IMR-90 (cell line): Measurements from ENCODE around the gene RIPOR3. TPM values are rescaled to one million over a fixed set of nuclear protein-coding genes. Genes with fewer than 3 reads are reported as not detected.
A peak's percentile ranks its signal among the peaks of the same experiment; 100 is the strongest.

ENCODE experiments used
- ATAC-seq: fragments of 200-7000 bp; cut with Tn5 transposase; 2 replicates; pipeline ENCODE4 v1.9.1; 2020; ENCODE audit warnings: low read depth, mild to moderate bottlenecking, moderate library complexity
- BruUV-seq: library from RNA; stranded (reverse); fragments of 400-500 nt; replicated peaks from 2 replicates; lab custom pipeline; 2021; lab: Mats Ljungman, UMichigan
- CTCF ChIA-PET: fragments of 300-600 bp; formaldehyde crosslinking; extraction: SDS; loops from one replicate; lab custom pipeline; 2021; ENCODE audit warnings: antibody characterized with exemption; lab: Yijun Ruan, JAX
- POLR2A ChIA-PET: fragments of 300-600 bp; sonication (Branson Sonifier 250); formaldehyde crosslinking; loops from one replicate; lab custom pipeline; 2022; ENCODE audit warnings: antibody characterized with exemption; ENCODE audit not compliant: unreplicated experiment; lab: Charles Lee
- DNase-seq: peaks from one replicate; pipeline ENCODE4 v3.0.0; 2013
- H2AFZ ChIP-seq: replicated peaks from 2 replicates; pipeline ENCODE3; 2013; ENCODE audit warnings: low read length, mild to moderate bottlenecking; ENCODE audit not compliant: poor library complexity
- H2AK5ac ChIP-seq: 2 replicates; pipeline ENCODE4 v1.6.1; 2013; ENCODE audit warnings: low read depth, low read length, inconsistent platforms
- H2AK9ac ChIP-seq: replicated peaks from 2 replicates; pipeline ENCODE3; 2013; ENCODE audit warnings: mild to moderate bottlenecking, low read depth, low read length, moderate library complexity; ENCODE audit not compliant: poor library complexity
- H2BK120ac ChIP-seq: 2 replicates; pipeline ENCODE4 v1.6.1; 2013; ENCODE audit warnings: low read depth, low read length, inconsistent platforms
- H2BK15ac ChIP-seq: 3 replicates; pipeline ENCODE4 v1.6.1; 2013; ENCODE audit warnings: low read depth, low read length, inconsistent platforms
- H2BK20ac ChIP-seq: 2 replicates; pipeline ENCODE4 v1.6.1; 2013; ENCODE audit warnings: low read depth, mild to moderate bottlenecking, inconsistent platforms, low read length, moderate library complexity
- H2BK5ac ChIP-seq: 2 replicates; pipeline ENCODE4 v1.6.1; 2013; ENCODE audit warnings: mild to moderate bottlenecking, low read depth, low read length, inconsistent platforms; ENCODE audit not compliant: poor library complexity, severe bottlenecking
- H3K14ac ChIP-seq: replicated peaks from 2 replicates; pipeline ENCODE4 v1.6.1; 2013; ENCODE audit warnings: low read depth, low read length, inconsistent platforms
- H3K18ac ChIP-seq: 2 replicates; pipeline ENCODE4 v1.6.1; 2013; ENCODE audit warnings: low read depth, low read length, control low read depth
- H3K23ac ChIP-seq: 2 replicates; pipeline ENCODE4 v1.6.1; 2013; ENCODE audit warnings: low read depth, low read length, inconsistent platforms
- H3K27ac ChIP-seq: 2 replicates; pipeline ENCODE4 v1.5.1; 2013; ENCODE audit warnings: mild to moderate bottlenecking, control low read depth, low read length; ENCODE audit not compliant: insufficient read depth
- H3K27me3 ChIP-seq: 2 replicates; pipeline ENCODE4 v1.6.1; 2013; ENCODE audit warnings: low read length; ENCODE audit not compliant: control insufficient read depth, insufficient read depth
- H3K36me3 ChIP-seq: 2 replicates; pipeline ENCODE4 v1.6.1; 2013; ENCODE audit warnings: low read length, mixed read lengths; ENCODE audit not compliant: control insufficient read depth, insufficient read depth
- H3K4ac ChIP-seq: 2 replicates; pipeline ENCODE4 v1.6.1; 2013; ENCODE audit warnings: low read depth, low read length, inconsistent platforms
- H3K4me1 ChIP-seq: 2 replicates; pipeline ENCODE4 v1.6.1; 2013; ENCODE audit warnings: low read length, mixed read lengths; ENCODE audit not compliant: control insufficient read depth, insufficient read depth
- H3K4me2 ChIP-seq: 2 replicates; pipeline ENCODE4 v1.6.1; 2013; ENCODE audit warnings: low read depth, mild to moderate bottlenecking, control low read depth, low read length, moderate library complexity
- H3K4me3 ChIP-seq: 2 replicates; pipeline ENCODE4 v1.5.1; 2013; ENCODE audit warnings: low read depth, mild to moderate bottlenecking, control low read depth, low read length, moderate library complexity; ENCODE audit not compliant: insufficient read depth
- H3K56ac ChIP-seq: 2 replicates; pipeline ENCODE4 v1.6.1; 2013; ENCODE audit warnings: low read length, inconsistent platforms; ENCODE audit not compliant: insufficient read depth; ENCODE audit errors: extremely low read depth
- H3K79me1 ChIP-seq, 2 experiments: 2 replicates each; pipeline ENCODE4 v1.6.1; 2013; ENCODE audit warnings: low read length in 2 of 2, inconsistent platforms in 1 of 2, low read depth in 1 of 2
- H3K9ac ChIP-seq: 2 replicates; pipeline ENCODE4 v1.6.1; 2013; ENCODE audit warnings: low read depth, low read length, control low read depth
- H3K9me1 ChIP-seq: 2 replicates; pipeline ENCODE4 v1.6.1; 2013; ENCODE audit warnings: low read length, inconsistent platforms; ENCODE audit not compliant: insufficient read depth
- H3K9me3 ChIP-seq: 2 replicates; pipeline ENCODE4 v1.6.1; 2013; ENCODE audit warnings: low read length; ENCODE audit not compliant: control insufficient read depth, insufficient read depth
- H4K20me1 ChIP-seq: 2 replicates; pipeline ENCODE4 v1.6.1; 2013; ENCODE audit warnings: low read length, inconsistent platforms; ENCODE audit not compliant: insufficient read depth
- H4K5ac ChIP-seq: 2 replicates; pipeline ENCODE4 v1.6.1; 2013; ENCODE audit warnings: mild to moderate bottlenecking, low read depth, low read length, control low read depth
- H4K8ac ChIP-seq, 2 experiments: 2 replicates each; pipeline ENCODE4 v1.6.1; 2013; ENCODE audit warnings: low read depth in 2 of 2, low read length in 2 of 2, control low read depth in 1 of 2, inconsistent platforms in 1 of 2
- H4K91ac ChIP-seq: 2 replicates; pipeline ENCODE4 v1.6.1; 2013; ENCODE audit warnings: low read depth, low read length, inconsistent platforms; ENCODE audit not compliant: insufficient read depth
- CHD1 ChIP-seq: IDR thresholded peaks from 2 replicates; pipeline ENCODE4 v1.6.1; 2012; ENCODE audit warnings: low read depth, low read length, improper control_type of control experiment
- FOS ChIP-seq: fragments of 150-350 bp; IDR thresholded peaks from 2 replicates; pipeline ENCODE4 v1.6.1; 2016; ENCODE audit warnings: low read depth, low read length
- MAFK ChIP-seq: IDR thresholded peaks from 2 replicates; pipeline ENCODE4 v1.6.1; 2012; ENCODE audit warnings: low read depth, low read length, improper control_type of control experiment
- MXI1 ChIP-seq: IDR thresholded peaks from 2 replicates; pipeline ENCODE4 v1.6.1; 2012; ENCODE audit warnings: low read depth, mild to moderate bottlenecking, low read length, moderate library complexity, borderline replicate concordance
- POLR2A ChIP-seq: IDR thresholded peaks from 2 replicates; pipeline ENCODE4 v1.6.1; 2012; ENCODE audit warnings: mild to moderate bottlenecking, low read depth, low read length
- RCOR1 ChIP-seq: IDR thresholded peaks from 2 replicates; pipeline ENCODE4 v1.6.1; 2012; ENCODE audit warnings: mild to moderate bottlenecking, low read length, improper control_type of control experiment; ENCODE audit not compliant: insufficient replicate concordance
- RFX5 ChIP-seq: IDR thresholded peaks from 2 replicates; pipeline ENCODE4 v1.8.0; 2012; ENCODE audit warnings: low read depth, mild to moderate bottlenecking, low read length, moderate library complexity
- SMC3 ChIP-seq: fragments of 150-350 bp; IDR thresholded peaks from 2 replicates; pipeline ENCODE4 v1.6.1; 2016; ENCODE audit warnings: low read depth, mild to moderate bottlenecking, antibody characterized with exemption, low read length, moderate library complexity
- WGBS, 2 experiments: methylation state at CpG; one replicate each; pipeline versions ENCODE4 v1.1.5 to v1.1.7; 2013; ENCODE audit warnings: missing lambda C conversion rate in 2 of 2; ENCODE audit not compliant: insufficient read length in 1 of 2; ENCODE audit errors: extremely low coverage in 2 of 2; 5-methylcytosine and 5-hydroxymethylcytosine counted together
- dilution Hi-C: fragments of 300-500 bp; cut with HindIII; formaldehyde crosslinking; loops from one replicate; pipeline ENCODE4 v1.14.3; 2018; ENCODE audit warnings: low sequenced_read_pairs; ENCODE audit not compliant: unreplicated experiment
- in situ Hi-C: fragments of 300-500 bp; cut with MboI; formaldehyde crosslinking; loops from 3 replicates; pipeline ENCODE4 v1.14.3; 2019; ENCODE audit warnings: low sequenced_read_pairs, inconsistent platforms, mixed read lengths
- intact Hi-C: fragments of 100-400 bp; cut with micrococcal nuclease; formaldehyde crosslinking; loops from 2 replicates; pipeline ENCODE4 v1.10.0; 2022
- polyA plus RNA-seq, 3 experiments: library from polyadenylated mRNA; depleted of rRNA; stranded (reverse); fragments of >200 nt; gene quantifications; 2 replicates each; pipeline ENCODE4 v1.2.3, GENCODE V29; 2012; ENCODE audit warnings: low replicate concordance in 1 of 3
- total RNA-seq: library from RNA; depleted of rRNA; stranded (reverse); fragments of >200 nt; gene quantifications from 2 replicates; pipeline ENCODE4 v1.2.3, GENCODE V29; 2012
- TF ChIP-seq, protein P1 (sequence below): fragments of 150-350 bp; IDR thresholded peaks from 2 replicates; pipeline ENCODE4 v1.6.1; 2016; ENCODE audit warnings: low read depth, mild to moderate bottlenecking, low read length, moderate library complexity, borderline replicate concordance
- TF ChIP-seq, protein P2 (sequence below): fragments of 150-350 bp; IDR thresholded peaks from 2 replicates; pipeline ENCODE4 v1.6.1; 2017; ENCODE audit warnings: mild to moderate bottlenecking, antibody characterized with exemption, low read length, low read depth
- TF ChIP-seq, protein P3 (sequence below): conservative IDR thresholded peaks from 2 replicates; pipeline ENCODE4 v1.5.1; 2012; ENCODE audit warnings: mild to moderate bottlenecking, low read depth, low read length, improper control_type of control experiment

Gene RIPOR3
- total and polyA plus RNA-seq, 2 of the 4 experiments (the other 2 are of a cell fraction), result 0.54 to 1.7 TPM

DNA sequence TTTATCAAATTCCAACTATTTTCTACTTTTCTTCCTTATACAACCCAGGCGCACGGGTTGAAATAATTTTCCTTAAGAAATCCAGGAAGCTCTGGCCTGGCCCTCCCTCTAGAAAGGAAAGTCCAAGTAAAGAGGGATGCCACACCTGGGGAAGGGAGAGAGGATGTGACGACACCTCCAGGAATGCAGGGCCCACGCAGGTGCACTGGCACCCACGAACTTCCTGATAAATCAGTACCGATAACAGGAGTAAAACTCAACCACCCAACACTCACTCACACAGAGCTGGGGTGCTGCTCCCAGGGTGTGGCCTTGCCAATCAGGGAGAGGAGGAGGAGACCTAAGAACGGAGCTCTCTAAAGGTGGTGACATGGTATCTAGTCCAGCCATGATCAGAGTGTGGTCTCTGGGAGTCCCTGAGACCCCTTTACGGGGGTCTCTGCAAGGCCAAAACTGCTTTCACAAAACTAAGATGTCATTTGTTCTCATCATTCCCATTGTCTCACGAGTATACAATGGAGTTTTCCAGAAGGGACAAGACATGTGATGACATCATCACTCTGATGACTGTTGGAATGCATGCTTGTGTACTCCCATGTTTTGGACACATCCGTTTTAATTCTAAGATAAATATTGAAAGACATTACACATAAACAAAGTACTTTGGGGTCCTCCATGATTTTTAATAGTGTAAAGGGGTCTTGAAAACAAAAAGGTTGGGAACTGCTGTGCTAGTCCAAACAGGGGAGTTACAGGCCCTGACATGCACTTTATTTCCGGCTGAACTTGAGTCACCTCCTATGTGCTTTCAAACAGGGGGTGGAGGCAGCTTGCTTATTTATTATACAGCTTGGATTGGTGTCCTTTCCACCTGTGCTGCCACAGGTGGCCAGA is 37.9 kb upstream of the RIPOR3 start:
- Histone ChIP-seq H4K5ac (no peak overlapping the region), H4K8ac (peak overlapping the region in 1 of 2 experiments; percentile 67; a peak in 1 of 4 replicates), H3K79me1 (peaks cover 3 to 5% of the 10 kb centered on the region in 2 experiments; a peak in 1 of 4 replicates), H2AK9ac (peak overlapping the region; percentile 58), H2BK120ac (peak overlapping the region; percentile 67), H2BK15ac (peak overlapping the region; percentile 74; the same call in 1 of the 3 replicates), H3K14ac (0 out of 2 replicates have a peak overlapping the region, but pooled peaks have one; percentile 34), H3K4me1 (peaks cover 16% of the 10 kb centered on the region), H4K91ac (peak overlapping the region; percentile 75; the same call in 1 of the 2 replicates), H2AFZ (peak overlapping the region; percentile 97), H3K4me3 (no peak overlapping the region), H3K36me3 (no peaks in the 10 kb centered on the region), H3K27me3 (peaks cover 3% of the 10 kb centered on the region; the same call in 1 of the 2 replicates), H4K20me1 (no peaks in the 10 kb centered on the region), H3K9me3 (no peaks in the 10 kb centered on the region), H3K4ac (peak overlapping the region; percentile 67), H3K4me2 (no peak overlapping the region), H3K18ac (no peak overlapping the region), H3K9ac (no peak overlapping the region), H3K9me1 (peaks cover 21% of the 10 kb centered on the region), H2BK5ac (no peak overlapping the region), H3K23ac (no peak overlapping the region), H3K27ac (no peak overlapping the region), H2BK20ac (peak overlapping the region; percentile 72), H2AK5ac (peak overlapping the region; percentile 77; the same call in 1 of the 2 replicates), H3K56ac (no peak overlapping the region)
- ChIA-PET CTCF (no interaction called here), POLR2A (interaction anchor here (0.6 kb wide), 1 partner anchor 1542 kb away, joined by 5 read pairs; no protein-coding TSS in a partner anchor)
- TF ChIP-seq FOS (no peak), RFX5 (no peak), MXI1 (no peak), CHD1 (no peak), MAFK (no peak), SMC3 (no peak), RCOR1 (no peak), POLR2A (no peak)
- TF ChIP-seq, protein P1, sequence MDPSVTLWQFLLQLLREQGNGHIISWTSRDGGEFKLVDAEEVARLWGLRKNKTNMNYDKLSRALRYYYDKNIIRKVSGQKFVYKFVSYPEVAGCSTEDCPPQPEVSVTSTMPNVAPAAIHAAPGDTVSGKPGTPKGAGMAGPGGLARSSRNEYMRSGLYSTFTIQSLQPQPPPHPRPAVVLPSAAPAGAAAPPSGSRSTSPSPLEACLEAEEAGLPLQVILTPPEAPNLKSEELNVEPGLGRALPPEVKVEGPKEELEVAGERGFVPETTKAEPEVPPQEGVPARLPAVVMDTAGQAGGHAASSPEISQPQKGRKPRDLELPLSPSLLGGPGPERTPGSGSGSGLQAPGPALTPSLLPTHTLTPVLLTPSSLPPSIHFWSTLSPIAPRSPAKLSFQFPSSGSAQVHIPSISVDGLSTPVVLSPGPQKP, result no peak
- TF ChIP-seq, protein P2, sequence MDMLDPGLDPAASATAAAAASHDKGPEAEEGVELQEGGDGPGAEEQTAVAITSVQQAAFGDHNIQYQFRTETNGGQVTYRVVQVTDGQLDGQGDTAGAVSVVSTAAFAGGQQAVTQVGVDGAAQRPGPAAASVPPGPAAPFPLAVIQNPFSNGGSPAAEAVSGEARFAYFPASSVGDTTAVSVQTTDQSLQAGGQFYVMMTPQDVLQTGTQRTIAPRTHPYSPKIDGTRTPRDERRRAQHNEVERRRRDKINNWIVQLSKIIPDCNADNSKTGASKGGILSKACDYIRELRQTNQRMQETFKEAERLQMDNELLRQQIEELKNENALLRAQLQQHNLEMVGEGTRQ, result no peak
- TF ChIP-seq, protein P3, sequence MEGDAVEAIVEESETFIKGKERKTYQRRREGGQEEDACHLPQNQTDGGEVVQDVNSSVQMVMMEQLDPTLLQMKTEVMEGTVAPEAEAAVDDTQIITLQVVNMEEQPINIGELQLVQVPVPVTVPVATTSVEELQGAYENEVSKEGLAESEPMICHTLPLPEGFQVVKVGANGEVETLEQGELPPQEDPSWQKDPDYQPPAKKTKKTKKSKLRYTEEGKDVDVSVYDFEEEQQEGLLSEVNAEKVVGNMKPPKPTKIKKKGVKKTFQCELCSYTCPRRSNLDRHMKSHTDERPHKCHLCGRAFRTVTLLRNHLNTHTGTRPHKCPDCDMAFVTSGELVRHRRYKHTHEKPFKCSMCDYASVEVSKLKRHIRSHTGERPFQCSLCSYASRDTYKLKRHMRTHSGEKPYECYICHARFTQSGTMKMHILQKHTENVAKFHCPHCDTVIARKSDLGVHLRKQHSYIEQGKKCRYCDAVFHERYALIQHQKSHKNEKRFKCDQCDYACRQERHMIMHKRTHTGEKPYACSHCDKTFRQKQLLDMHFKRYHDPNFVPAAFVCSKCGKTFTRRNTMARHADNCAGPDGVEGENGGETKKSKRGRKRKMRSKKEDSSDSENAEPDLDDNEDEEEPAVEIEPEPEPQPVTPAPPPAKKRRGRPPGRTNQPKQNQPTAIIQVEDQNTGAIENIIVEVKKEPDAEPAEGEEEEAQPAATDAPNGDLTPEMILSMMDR, result no peak
- ATAC-seq (no peak), DNase-seq (no peak)
- no TSS peak for BruUV-seq
- WGBS, 2 experiments, result 100% methylated on average over 2 of the region's 11 CpGs; no CpG with 5 or more reads in 1 of the 2 experiments
- in situ Hi-C loops (no loop called here), dilution Hi-C loops (no loop called here), intact Hi-C loops (no loop called here)
